ENCODE measurements around the gene CCDC184.

Gene CCDC184

DNA sequence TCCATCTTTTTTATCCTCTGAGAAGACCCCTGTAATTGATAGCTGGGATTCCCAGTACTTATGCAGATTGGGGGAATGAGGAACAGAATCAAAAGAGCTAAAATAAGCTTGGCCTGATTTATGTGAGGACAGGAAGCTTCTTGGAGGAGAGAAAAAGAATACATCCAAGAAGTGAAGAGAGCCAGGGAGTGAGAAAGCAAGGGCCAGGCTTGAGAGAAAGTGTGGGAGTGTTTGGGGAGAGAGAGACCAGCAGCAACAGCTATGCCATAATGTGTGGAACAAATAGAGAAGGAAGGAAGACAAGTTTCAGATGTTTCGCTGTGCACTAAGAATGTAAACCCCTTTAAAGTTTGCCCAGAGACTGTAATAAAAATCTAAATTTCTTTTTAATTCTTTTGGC is 4.0 kb upstream of the CCDC184 start:
- no peak for DNase-seq (ENCODE audit: low read depth in 2 of 2, low spot score in 1 of 2)

GRCh38 chr12:48180424-48180823 is 3.0 kb upstream of the CCDC184 start:
- no peak for DNase-seq (ENCODE audit: low read depth in 2 of 2, low spot score in 1 of 2)

DNA sequence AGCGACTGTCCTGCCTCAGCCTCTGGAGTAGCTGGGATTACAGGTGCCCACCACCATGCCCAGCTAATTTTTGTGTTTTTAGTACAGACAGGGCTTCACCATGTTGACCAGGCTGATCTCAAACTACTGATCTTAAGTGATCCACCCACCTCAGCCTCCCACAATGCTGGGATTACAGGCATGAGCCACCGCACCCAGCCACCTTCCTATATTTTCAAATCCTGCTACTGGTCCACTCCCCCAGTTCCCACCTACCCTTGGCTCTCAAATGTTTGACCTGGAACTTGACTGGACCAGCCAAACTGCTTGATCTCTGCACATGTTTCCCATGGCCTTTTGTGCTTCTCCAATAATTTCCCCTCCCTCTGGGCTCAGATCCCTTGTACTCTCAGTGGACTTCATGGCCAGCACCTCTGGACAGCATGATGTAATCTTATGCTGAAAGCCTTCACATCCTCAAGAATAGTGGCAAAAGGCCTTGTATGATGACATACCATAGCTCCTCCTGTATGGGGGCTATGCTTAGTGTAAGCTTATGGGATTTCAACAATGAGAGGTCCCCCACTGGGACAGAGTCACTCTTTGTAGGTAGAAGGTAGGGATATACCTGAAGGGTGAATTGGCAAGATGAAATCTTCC is 2.5 kb upstream of the CCDC184 start:
- DNase-seq (ENCODE audit: low read depth in 2 of 2, low spot score in 1 of 2) = no peak

DNA sequence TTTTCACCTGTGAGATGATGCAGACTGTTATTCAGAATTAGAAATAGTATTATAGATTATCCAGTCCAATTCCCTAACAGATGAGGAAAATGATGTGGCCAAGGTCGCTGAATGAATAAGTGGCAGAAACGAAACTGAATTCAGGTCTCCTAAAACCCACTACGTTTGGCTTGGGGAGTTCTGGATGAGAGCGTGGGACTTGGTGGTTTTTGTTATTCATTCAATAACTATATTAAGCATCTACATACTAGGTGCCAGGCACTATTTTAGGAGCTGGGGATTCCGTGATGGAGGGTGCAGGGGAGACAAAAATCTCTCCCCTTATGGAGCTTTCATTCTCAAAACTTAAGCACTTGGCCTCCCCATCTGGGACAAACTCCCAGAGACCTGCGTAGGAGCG is 813 bp upstream of the CCDC184 start:
- DNase-seq (ENCODE audit: low read depth in 2 of 2, low spot score in 1 of 2) = no peak

- no peak for DNase-seq (ENCODE audit: low read depth in 2 of 2, low spot score in 1 of 2)
Measured at GRCh38 chr12:48183876-48184548, 568 bp downstream of the CCDC184 start.

- DNase-seq (ENCODE audit: low read depth in 2 of 2, low spot score in 1 of 2) = no peak
Measured at GRCh38 chr12:48184549-48184922, 1.1 kb downstream of the CCDC184 start.

GRCh38 chr12:48185181-48185919 is 1.9 kb downstream of the CCDC184 start:
- DNase-seq (ENCODE audit: low read depth in 2 of 2, low spot score in 1 of 2) = no peak

- no peak for DNase-seq (ENCODE audit: low read depth in 2 of 2, low spot score in 1 of 2)
Measured at GRCh38 chr12:48187916-48188695, 4.7 kb downstream of the CCDC184 start.

GRCh38 chr12:48189331-48190125 is 6.1 kb downstream of the CCDC184 start:
- peak in 1 of 2 donors; percentile 63 for DNase-seq (ENCODE audit: low read depth in 2 of 2, low spot score in 1 of 2)

DNA sequence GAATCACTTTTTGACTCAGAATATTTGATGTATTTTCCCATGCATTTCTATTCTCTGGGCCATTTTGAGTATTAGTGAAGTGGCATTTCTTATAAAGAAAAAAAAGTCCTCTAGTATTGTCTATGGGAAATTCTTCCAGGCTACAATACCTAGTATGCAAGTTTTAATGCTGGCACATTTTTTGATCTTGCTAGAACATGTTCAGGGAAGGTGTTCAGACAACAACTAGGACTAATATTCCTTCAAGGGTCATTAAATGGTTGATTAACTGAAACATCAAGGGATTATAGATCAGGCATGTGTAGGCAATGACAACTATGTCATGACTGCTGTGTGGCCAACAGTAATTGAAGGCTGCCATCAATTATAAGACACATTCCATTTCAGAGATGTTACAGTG is 7.7 kb downstream of the CCDC184 start:
- no peak for DNase-seq (ENCODE audit: low read depth in 2 of 2, low spot score in 1 of 2)

GRCh38 chr12:48192861-48193260 is 9.4 kb downstream of the CCDC184 start:
- DNase-seq (ENCODE audit: low read depth in 2 of 2, low spot score in 1 of 2) = no peak

DNA sequence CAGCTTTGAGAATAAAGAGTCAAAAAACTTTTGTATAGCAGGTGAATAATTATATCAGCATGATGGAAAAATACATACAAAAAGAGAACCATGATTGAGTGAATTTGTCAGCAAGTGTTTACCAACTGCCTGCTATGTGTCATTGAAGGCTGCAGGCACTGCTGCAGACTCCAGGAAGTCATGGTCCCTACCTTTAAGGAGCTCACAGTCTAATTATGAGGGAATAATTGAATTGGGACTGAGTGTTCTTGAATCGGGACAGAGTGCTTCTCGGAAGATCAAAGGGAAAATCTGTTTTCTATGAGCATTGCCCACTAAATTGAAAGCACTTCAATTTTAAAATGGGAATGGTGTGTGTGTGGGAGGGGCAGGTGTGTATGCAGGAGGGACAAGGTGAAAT is 10.2 kb downstream of the CCDC184 start:
- DNase-seq (ENCODE audit: low read depth in 2 of 2, low spot score in 1 of 2) = no peak

DNA sequence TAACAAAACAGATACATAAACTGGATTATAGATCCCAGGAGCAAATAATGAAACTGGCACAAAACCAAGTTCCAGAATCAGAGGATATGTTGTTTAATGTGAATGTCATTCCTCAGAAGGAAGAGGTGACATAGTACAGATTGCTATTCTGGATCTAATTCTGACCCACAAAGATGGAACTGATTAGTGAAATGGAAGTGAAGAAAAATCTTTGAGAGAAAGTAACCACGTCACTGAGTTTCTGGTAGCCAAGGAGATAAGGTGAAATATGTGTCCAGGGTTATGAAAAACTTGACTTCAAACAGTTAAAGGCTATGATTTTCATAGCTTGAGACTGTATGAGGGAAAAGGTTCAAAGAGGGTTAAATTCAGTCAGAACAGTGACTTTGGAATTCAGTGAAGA is 11.4 kb downstream of the CCDC184 start:
- DNase-seq (ENCODE audit: low read depth in 2 of 2, low spot score in 1 of 2) = no peak

DNA sequence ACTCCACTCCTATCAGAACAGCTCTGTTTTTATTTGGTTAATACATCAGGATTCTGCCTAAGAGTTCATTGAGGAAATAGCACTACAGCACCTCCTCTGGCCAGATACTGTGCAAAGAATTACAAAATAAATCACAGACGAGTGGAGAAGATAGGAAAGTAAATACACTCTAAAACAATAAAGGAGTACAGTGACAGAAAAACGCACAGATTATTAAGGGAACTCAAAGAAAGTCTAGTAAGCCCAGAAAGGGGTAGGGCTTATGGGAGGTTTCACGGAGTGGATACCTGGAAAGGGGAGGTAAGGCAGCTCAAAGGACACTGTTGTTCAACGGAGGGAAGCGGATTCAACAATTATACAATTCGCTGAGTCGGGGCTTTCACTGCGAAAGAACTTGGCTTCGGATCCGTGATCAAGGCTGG is 14.1 kb downstream of the CCDC184 start:
- no peak for DNase-seq (ENCODE audit: low read depth in 2 of 2, low spot score in 1 of 2)

GRCh38 chr12:48197971-48198671 is 14.7 kb downstream of the CCDC184 start:
- peak; percentile 73 to 83 for DNase-seq (ENCODE audit: low read depth in 2 of 2, low spot score in 1 of 2)

DNA sequence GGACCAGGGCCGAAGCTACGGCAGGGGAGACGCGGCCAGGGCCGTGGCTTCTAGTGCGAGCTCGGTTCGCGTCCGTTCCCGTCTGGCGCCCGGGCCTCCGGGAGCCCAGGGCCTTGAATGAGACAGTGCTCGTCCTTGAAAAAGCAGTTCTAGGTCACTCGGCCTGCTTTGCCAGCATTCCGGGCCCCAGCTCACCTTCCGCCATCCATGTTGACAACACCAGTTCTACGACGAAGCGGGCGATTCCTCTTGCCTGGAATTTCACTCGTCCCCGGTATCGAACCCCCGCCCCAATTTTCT is 15.2 kb downstream of the CCDC184 start:
- no peak for DNase-seq (ENCODE audit: low read depth in 2 of 2, low spot score in 1 of 2)

DNA sequence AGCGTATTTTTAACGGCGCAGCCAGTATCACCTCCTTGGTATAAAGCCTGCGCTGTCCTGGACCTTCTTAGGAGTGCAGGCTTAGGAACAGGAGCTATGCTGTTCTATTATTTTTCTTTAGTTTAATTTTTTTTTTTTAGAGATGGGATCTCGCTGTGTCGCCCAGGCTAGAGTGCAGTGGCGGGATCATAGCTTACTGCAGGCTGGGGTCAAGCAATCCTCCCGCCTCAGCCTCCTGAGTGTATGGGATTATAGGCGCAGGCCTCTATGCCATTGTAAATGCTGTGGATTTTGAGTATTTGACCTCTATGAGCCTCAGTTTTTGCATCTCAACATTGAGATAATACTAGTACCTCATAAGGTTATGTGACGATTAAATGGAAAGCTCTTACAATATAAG is 15.5 kb downstream of the CCDC184 start:
- no peak for DNase-seq (ENCODE audit: low read depth in 2 of 2, low spot score in 1 of 2)

- DNase-seq (ENCODE audit: low read depth in 2 of 2, low spot score in 1 of 2) = no peak
Measured at GRCh38 chr12:48199774-48200221, 16.4 kb downstream of the CCDC184 start.

GRCh38 chr12:48201091-48201490 is 17.6 kb downstream of the CCDC184 start:
- no peak for DNase-seq (ENCODE audit: low read depth in 2 of 2, low spot score in 1 of 2)

- no peak for DNase-seq (ENCODE audit: low read depth in 2 of 2, low spot score in 1 of 2)
Measured at GRCh38 chr12:48201516-48201915, 18.1 kb downstream of the CCDC184 start.
